Measurements from ENCODE around the gene ST3GAL4.

- no peak for TF ChIP-seq CTCF (IDR thresholded peaks at IDR 0.05)
- TF ChIP-seq POLR2A (IDR thresholded peaks at IDR 0.05) = no peak
These were observed 57.9 kb downstream of the ST3GAL4 start for GRCh38 chr11:126413426-126413825.
